Superior temporal gyrus (tissue), 1 donor: ENCODE results near the gene PREP.
"Not testable (repeated sequence)": the region's sequence is repeated elsewhere in the genome, so short reads cannot be mapped to it uniquely, and the experiment has no call there.

Source experiments
- DNase-seq: peaks from one replicate; pipeline ENCODE4 v3.0.0-alpha.2; 2016; ENCODE audit errors: extremely low spot score

The PREP gene

GRCh38 chr6:105345506-105345905, 57.4 kb downstream of the PREP start:
- peak; percentile 73 for DNase-seq

GRCh38 chr6:105344881-105345370, 58.0 kb downstream of the PREP start:
- no peak for DNase-seq

- not testable (repeated sequence) for DNase-seq
These were observed 64.4 kb downstream of the PREP start for GRCh38 chr6:105338350-105338983.

- no peak for DNase-seq
These were observed 65.9 kb downstream of the PREP start for GRCh38 chr6:105336986-105337385.

GRCh38 chr6:105332576-105332975, 70.3 kb downstream of the PREP start:
- peak; percentile 47 for DNase-seq

GRCh38 chr6:105331927-105332326, 71.0 kb downstream of the PREP start:
- no peak for DNase-seq

GRCh38 chr6:105330913-105331312, 72.0 kb downstream of the PREP start:
- no peak for DNase-seq

- DNase-seq: no peak
These were observed 72.5 kb downstream of the PREP start for GRCh38 chr6:105330364-105330763.

GRCh38 chr6:105326833-105327770, 75.8 kb downstream of the PREP start:
- DNase-seq: no peak

GRCh38 chr6:105326216-105326615, 76.7 kb downstream of the PREP start:
- no peak for DNase-seq

- DNase-seq: no peak
These were observed 78.4 kb downstream of the PREP start for GRCh38 chr6:105324386-105324950.

- DNase-seq: no peak
These were observed 80.2 kb downstream of the PREP start for GRCh38 chr6:105322499-105323225.

- no peak for DNase-seq
These were observed 81.2 kb downstream of the PREP start for GRCh38 chr6:105321728-105322127.

- DNase-seq: no peak
These were observed 81.7 kb downstream of the PREP start for GRCh38 chr6:105321207-105321606.

- DNase-seq: no peak
These were observed 82.1 kb downstream of the PREP start for GRCh38 chr6:105320765-105321164.

GRCh38 chr6:105320271-105320670, 82.6 kb downstream of the PREP start:
- DNase-seq: no peak

GRCh38 chr6:105319331-105319730, 83.6 kb downstream of the PREP start:
- DNase-seq: no peak

- no peak for DNase-seq
These were observed 84.2 kb downstream of the PREP start for GRCh38 chr6:105318660-105319059.

- no peak for DNase-seq
These were observed 85.0 kb downstream of the PREP start for GRCh38 chr6:105317607-105318533.

GRCh38 chr6:105313211-105313610, 89.7 kb downstream of the PREP start:
- no peak for DNase-seq

- DNase-seq: no peak
These were observed 91.9 kb downstream of the PREP start for GRCh38 chr6:105310947-105311346.
